ENCODE results near the gene RAD50.

The RAD50 gene

GRCh38 chr5:132589467-132589866 is 32.7 kb downstream of the RAD50 start:
- no peak overlapping the region for H3K4me3 ChIP-seq (replicated peaks in 1 of 2; ENCODE audit: low read depth in 2 of 2, low read length in 2 of 2)
- TF ChIP-seq CTCF (IDR thresholded peaks at IDR 0.05; ENCODE audit: low read depth, low read length) = no peak
- no peak for DNase-seq (ENCODE audit: low read depth in 2 of 2)

DNA sequence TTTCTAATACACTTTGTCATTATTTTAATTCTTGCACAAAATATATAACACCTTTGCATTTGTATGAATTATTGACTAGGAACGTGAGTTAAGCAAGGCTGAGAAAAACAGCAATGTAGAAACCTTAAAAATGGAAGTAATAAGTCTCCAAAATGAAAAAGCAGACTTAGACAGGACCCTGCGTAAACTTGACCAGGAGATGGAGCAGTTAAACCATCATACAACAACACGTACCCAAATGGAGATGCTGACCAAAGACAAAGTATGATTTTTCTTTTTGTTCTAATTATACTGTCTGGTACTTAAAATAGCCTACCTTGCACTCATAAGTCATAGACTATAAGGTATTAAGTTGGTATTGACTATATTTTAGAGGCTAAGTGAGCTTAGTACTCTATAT is 34.4 kb downstream of the RAD50 start:
- H3K4me3 ChIP-seq (replicated peaks in 1 of 2; ENCODE audit: low read depth in 2 of 2, low read length in 2 of 2) = no peak overlapping the region
- peak; percentile 34 to 37 for DNase-seq (ENCODE audit: low read depth in 2 of 2)
- TF ChIP-seq CTCF (IDR thresholded peaks at IDR 0.05; ENCODE audit: low read depth, low read length) = no peak

DNA sequence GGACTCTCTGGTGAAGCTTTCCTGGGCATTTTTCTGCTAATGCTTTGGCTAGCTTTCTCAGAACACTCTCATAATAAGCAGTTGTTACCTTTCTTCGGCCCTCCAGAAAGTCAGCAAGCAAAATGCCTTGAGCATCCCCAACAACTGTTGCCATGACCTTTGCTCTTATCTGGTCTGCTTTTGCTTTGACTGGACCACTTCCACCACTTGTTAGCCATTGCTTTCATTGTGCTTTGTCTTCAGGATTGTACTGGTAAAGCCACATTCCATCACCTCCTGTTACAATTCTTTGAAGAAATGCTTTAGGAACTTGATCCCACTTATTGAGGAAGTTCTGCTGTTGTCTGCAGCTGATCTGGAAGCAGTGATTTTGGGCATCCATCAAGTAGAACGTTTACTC is 35.7 kb downstream of the RAD50 start:
- DNase-seq (ENCODE audit: low read depth in 2 of 2) = peak in 1 of 2 donors; percentile 2
- H3K4me3 ChIP-seq (replicated peaks in 1 of 2; ENCODE audit: low read depth in 2 of 2, low read length in 2 of 2) = no peak overlapping the region
- no peak for TF ChIP-seq CTCF (IDR thresholded peaks at IDR 0.05; ENCODE audit: low read depth, low read length)

DNA sequence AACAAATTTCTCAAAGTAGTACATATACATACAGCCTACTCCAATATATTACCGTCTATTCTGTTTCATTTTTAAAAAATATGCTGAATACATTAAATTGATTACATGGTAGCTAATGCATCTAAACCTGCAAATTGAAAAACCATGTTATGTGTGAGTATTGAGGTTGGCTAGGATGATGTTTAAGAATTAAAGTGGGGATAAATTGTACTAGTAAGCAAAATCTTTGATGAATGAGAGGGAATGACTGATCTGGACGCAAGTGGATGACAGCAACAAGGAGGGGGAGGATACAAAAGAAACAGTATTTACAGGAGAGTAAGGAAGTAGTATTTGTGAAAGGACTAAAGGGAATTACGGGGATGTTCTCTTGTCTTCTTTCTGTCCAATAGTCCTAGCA is 37.4 kb downstream of the RAD50 start:
- no peak for DNase-seq (ENCODE audit: low read depth in 2 of 2)
- no peak for TF ChIP-seq CTCF (IDR thresholded peaks at IDR 0.05; ENCODE audit: low read depth, low read length)
- no peak overlapping the region for H3K4me3 ChIP-seq (replicated peaks in 1 of 2; ENCODE audit: low read depth in 2 of 2, low read length in 2 of 2)

DNA sequence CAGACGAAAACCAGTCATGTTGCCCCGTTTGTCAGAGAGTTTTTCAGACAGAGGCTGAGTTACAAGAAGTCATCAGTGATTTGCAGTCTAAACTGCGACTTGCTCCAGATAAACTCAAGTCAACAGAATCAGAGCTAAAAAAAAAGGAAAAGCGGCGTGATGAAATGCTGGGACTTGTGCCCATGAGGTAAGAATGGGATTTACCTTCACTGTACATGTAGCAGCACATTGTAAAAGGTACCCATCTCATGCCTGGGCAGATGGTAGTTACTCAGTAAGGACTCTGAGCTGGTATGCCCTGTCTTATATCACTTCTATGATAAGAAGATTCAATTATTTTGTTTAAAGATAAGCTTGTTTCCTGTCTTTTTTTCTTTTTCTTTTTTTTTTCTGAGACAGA is 38.8 kb downstream of the RAD50 start:
- no peak for TF ChIP-seq CTCF (IDR thresholded peaks at IDR 0.05; ENCODE audit: low read depth, low read length)
- no peak for DNase-seq (ENCODE audit: low read depth in 2 of 2)
- H3K4me3 ChIP-seq (replicated peaks in 1 of 2; ENCODE audit: low read depth in 2 of 2, low read length in 2 of 2) = no peak overlapping the region

GRCh38 chr5:132601071-132601728 is 44.4 kb downstream of the RAD50 start:
- H3K4me3 ChIP-seq (replicated peaks in 1 of 2; ENCODE audit: low read depth in 2 of 2, low read length in 2 of 2) = no peak overlapping the region
- DNase-seq (ENCODE audit: low read depth in 2 of 2) = peak in 1 of 2 donors; percentile 43
- TF ChIP-seq CTCF (IDR thresholded peaks at IDR 0.05; ENCODE audit: low read depth, low read length) = no peak

DNA sequence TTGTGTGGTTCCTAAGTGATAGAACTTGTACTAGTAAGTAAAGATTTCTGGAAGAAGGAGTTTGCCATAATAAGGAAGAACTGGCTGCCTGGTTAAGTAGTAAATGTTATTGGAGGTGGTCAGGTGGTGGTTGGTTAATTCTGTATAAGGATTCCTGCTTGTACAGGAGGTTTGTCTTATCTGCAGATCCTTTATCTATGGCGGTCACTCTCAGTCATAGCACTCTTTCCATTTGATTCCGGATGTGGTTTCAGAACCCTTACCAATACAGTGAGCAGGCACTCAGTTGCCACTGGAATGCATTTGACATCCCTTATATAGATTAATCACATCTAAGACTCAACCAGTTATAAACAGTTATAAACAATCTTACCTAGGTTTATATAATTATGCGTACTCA is 50.3 kb downstream of the RAD50 start:
- H3K4me3 ChIP-seq (replicated peaks in 1 of 2; ENCODE audit: low read depth in 2 of 2, low read length in 2 of 2) = no peak overlapping the region
- DNase-seq (ENCODE audit: low read depth in 2 of 2) = no peak
- no peak for TF ChIP-seq CTCF (IDR thresholded peaks at IDR 0.05; ENCODE audit: low read depth, low read length)

All from cardiac fibroblast (primary cell).